Endometrial microvascular endothelial cells (primary cell): ENCODE measurements around the gene APBA1. TPM values are rescaled to one million over a fixed set of nuclear protein-coding genes. Genes with fewer than 3 reads are reported as not detected.
"Not testable (repeated sequence)": the region's sequence is repeated elsewhere in the genome, so short reads cannot be mapped to it uniquely, and the experiment has no call there.

ENCODE experiments used
- in situ Hi-C: cut with HindIII; loops from 2 replicates; pipeline ENCODE4 v1.10.0; 2017; ENCODE audit warnings: low sequenced_read_pairs, low pct_unique_long_range_greater_than_20kb; ENCODE audit errors: inconsistent ontology term
- total RNA-seq: library from RNA; depleted of rRNA; stranded (reverse); fragments of >200 nt; gene quantifications from one replicate; pipeline ENCODE4 v1.2.3, GENCODE V29; 2015; ENCODE audit errors: inconsistent ontology term

Gene APBA1
- total RNA-seq, 1 donor from 2014 or later = 8.3 TPM

DNA sequence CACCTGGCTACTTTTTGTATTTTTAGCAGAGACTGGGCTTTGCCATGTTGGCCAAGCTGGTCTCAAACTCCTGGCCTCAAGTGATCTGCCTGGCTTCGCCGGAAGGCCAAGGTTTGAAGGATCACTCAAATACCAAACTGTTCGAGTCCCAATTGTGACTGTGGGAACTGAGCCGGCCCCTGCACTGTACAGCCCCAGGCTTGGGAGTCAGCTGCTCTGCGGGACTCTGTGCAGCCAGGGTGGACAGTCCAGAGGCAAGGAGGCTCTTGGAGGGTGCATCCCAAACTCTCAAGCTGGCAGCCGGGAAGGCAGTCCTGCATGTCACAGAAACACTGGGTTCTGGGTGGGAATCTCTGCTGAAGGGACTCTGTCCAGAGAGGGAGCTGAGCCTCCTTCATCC lies 238.2 kb downstream of the APBA1 start:
- in situ Hi-C loops = no loop called here

DNA sequence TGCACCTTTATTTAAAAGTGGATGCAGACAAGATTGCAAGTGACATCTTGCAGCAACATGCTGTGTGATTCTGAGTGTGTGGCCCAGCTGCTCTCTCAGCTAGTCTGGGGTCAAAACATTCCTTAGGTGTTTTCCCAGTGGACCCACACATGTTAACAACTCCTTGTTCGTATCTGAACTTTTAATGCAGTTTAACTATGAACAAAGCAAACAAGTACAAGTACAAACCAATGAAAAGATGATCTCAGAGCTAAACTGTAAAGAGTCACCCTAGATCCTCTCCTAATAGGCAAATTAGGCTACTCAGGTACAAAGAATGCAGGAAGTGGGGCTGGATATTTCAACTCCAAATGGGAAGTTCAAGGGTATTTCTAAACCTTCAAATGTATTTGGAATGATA lies 238.8 kb downstream of the APBA1 start:
- in situ Hi-C loops = no loop called here

DNA sequence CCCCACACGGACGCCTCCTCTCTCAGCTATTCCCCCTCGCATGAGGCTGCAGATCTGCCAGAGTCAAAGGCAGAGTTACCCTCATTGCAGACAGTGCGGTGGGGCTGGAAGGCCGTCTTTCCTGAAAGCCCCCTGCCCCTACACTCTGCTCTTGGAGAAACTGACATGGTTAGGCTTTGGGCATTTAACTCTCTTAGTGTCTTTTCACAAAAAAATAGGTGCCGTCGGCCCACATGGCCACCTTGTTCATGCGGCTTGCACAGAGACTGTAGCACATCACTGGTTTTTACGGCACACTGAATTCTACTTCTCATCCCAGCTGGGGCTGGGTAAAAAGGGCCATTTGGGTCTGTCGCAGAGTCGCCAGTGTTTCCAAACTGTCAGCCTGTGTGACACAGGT lies 239.5 kb downstream of the APBA1 start:
- in situ Hi-C loops = no loop called here

DNA sequence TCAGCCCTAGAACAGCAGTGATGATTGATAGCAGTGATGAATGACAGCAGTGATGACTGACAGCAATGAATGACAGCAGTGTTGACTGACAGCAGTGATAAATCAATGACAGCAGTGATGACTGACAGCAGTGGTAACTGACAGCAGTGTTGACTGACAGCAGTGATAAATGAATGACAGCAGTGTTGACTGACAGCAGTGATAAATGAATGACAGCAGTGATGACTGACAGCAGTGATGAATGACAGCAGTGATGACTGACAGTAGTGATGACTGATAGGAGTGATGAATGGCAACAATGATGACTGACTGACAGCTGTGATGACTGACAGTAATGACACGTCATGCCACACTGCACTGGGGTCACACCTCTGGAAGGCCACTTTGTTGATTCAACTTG lies 240.4 kb downstream of the APBA1 start:
- in situ Hi-C loops = no loop called here

DNA sequence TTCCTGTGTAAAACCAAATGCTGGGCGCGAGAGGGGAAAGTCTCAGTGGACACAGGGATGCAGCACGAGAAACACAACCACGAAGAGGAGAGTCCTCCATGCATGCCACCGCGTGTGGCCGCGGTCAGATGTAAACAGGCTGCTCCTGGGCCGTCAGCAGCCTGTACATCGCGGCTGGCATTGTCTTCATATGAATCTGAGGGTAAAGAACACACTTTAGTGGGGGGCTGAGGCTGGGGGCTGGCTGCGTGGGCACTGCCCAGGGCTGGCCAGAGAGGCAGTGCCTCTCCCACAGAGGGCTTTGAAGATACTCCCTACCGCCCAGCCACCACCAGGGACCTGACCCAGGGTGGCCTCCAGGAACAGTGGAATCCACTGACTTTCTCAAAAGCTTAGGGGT lies 241.0 kb downstream of the APBA1 start:
- in situ Hi-C loops = no loop called here

DNA sequence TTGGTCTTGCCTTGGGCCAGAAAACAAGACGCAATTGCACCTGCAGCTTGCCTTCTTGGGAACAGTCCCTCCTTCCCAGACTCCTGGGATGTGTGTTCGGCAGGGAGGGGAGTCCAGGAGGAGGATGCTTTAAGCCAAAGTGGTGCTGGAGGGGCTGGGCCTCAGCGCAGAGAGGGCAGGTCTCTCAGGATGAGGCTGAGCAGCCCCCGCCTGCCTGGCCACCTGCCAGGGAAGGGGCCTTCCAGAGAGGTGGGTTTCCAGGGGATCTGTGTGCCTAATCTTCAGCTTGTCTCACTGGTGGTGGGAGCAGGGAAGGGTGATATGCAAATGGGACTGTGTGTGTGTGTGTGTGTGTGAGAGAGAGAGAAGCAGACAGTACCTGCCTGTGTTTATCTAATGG lies 242.0 kb downstream of the APBA1 start:
- in situ Hi-C loops = no loop called here

DNA sequence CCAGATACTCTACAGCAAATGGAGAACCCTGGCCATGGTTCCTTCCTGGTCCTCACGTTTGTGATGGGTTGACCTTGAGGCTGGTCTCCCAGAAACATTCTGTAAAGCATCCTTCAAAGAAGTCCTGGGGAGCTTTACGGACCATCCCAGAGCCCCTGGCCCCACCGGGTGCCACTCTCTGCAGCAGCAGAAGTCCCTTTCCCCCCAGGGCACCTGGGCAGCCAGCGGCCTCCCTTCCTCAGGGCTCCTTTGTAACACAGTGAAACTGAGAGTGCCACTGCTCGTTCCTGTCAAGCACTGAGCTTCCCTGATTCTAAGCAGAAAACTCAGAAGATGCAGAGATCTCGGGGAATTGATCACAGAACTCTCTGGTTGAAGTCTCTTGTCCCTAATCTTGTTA lies 242.9 kb downstream of the APBA1 start:
- in situ Hi-C loops = loop anchor here (10.0 kb wide), 1 partner anchor 126 kb away; no protein-coding TSS in a partner anchor

DNA sequence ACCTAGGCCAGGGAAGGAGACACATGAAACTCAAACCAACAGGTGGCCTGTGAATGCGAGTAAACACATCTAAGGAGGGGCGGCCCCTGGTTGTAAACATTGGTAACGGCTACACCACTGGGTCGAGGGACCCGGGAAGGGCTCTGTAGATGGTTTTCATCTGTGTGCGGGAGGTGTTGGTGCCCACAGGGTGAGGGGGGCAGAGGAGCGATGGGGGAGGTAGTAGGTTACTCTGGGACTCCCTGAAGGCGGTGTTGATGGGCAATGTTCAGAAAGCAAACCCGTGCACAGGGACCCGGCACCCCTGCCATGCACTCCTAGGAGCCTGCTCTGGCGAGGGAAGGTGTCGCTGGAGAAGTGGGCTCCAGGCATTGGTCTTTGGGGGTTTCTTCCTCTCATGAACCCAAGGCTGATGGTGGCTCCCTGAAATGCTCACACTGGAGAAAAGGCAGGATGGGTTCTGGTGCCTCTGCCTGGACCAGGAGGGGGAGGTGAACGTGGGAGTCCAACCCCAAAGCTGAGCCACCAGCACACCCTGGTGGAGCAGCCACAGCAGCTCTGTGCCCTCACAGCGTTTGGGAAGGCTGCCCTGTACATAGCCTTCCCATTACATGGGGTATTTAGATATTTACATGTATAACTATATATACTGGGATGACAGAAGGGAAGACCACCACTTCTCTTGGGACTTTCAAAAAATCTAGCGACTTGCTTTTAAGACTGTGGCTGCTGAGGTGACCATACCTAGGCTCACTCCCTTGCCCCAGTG lies 244.0 kb downstream of the APBA1 start:
- in situ Hi-C loops = loop anchor here (10.0 kb wide), 1 partner anchor 127 kb away; no protein-coding TSS in a partner anchor

DNA sequence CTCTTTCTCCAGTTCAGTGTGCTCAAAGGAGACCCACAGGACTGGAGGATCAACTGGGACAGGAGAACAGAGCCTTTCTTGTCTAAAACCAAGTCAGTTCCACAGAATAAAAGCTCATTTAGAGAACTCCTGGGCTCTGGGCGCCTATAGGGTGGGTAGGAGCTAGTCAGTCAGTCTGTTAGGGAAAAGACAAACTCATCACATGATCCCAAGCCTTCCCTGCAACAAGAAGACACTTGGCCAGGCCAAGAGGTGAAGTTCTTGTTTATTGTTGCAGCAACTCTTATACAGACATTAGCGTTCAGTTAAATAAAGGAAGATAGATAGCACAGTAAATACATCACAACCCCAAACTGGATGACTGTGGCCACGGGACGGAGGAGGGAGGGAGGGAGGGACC lies 244.9 kb downstream of the APBA1 start:
- in situ Hi-C loops = loop anchor here (10.0 kb wide), 1 partner anchor 128 kb away; no protein-coding TSS in a partner anchor

DNA sequence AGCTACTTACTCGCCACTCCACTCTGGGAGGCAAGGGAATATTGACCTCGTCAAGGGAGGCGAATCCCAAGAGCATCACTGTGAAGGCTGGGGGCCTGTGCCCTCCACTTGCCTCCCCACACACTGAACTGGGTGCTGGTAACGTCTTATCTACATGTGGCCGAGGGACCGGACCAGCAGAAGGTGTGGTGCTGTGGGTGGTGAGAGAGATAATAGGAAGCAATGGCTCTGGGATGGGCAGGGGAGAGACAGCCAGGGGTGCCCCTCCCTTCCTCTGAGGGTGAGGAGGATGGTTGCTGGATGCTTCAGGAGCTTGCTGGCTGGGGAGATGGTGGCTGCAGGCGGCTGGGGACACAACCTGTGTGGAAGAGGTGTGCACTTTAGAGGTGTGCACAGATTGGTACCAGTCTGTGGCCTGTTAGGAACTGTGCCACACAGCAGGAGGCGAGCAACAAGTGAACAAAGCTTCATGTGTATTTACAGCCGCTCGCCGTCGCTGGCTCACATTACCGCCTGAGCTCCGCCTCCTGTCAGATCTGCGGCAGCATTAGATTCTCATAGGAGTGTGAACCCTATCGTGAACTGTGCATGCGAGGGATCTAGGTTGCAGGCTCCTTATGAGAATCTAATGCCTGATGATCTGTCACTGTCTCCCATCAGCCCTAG lies 246.9 kb downstream of the APBA1 start:
- in situ Hi-C loops = loop anchor here (10.0 kb wide), 1 partner anchor 130 kb away; no protein-coding TSS in a partner anchor

DNA sequence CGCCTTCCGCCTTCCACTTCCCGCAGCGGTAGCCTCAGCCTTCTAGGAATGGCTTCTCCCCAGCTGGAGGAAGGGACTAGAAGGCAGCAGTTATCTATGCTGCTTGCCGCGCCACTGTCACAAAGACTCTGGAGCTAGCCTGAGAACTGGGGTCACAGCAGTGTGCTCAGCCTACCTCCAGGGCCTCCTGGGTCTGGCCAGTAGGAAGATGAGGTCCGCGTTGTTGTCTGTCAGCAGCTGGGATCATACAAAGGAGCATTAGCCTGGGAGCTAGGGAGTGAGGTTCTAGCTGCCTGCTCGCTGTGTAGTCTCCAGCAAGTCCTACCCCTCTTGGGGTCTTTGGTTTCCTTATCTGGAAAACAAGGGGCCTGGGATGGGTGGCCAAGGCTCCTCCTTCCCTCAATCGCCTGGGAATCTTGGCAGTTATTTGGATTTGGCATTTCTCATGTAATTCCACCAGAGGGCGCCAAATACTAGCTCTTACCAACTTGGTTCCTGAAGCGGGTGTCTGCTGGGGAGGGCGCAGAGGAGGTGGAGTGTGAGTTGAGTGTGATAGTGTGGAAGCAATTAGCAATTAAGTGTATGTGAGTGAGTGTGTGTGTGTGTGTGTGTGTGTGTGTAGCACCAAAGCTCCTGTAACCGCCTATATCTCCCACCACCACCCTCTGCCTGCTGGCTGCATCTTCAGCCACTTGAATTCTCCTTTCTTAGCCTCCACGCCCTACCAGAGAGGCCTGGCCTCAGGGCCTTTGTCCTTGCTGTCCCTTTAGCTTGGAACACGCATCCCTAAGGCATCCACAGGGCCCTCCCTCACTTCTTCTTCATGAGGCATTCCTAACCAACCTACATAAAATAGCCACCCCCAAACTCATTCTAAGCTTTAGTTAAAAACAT lies 250.0 kb downstream of the APBA1 start:
- in situ Hi-C loops = loop anchor here (10.0 kb wide), 1 partner anchor 133 kb away; no protein-coding TSS in a partner anchor

DNA sequence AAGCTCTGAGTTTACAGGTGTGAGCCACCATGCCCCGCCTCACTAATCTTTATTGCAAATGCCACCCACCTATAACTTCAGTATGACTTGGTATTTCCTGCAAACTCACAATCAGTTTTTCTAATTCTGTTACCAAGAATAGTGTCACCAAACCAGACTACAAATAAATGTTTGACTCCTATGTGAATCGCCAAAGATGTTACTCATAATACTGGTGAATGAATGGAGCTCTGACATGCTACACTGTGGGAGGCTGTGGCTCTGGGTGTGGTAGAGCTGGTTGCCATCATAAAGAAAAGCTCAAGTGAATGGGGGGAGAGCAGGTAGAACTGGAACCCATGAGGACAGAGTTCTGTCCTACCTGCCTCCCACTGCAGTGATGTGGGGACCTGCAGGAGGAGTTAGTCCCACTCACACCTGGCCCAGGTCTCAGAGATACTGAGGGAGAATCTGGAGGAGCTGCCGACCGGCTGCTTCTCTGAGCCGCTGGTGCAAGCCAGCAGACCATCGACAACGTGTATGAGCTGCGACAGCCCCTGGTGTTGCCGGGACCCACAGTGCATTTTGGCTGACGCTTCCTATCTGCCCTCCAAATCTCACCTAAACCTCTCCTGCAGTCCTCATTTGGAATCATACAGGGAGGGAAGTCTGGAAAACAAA lies 251.4 kb downstream of the APBA1 start:
- in situ Hi-C loops = loop anchor here (10.0 kb wide), 1 partner anchor 134 kb away; no protein-coding TSS in a partner anchor

DNA sequence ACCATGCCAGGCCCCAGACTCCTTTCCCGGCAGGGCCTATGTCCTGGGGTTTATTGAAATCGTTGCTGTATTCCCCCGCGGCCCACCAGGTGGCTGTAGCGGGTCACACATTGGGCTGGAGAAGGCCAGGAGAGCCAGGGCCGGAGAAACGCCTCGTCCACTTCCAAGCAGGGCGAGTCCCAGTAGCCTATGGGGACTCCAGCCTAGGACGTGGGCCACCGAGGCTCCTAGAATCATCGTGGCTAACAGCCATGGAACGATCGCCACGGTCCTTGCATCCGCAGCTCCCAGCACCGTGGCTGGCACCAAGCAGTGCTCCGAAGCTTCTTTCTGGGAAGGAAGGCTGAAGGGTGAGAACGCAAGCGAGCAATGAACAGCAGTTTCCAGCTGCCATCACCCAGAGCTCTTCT lies 259.4 kb downstream of the APBA1 start:
- in situ Hi-C loops = no loop called here

DNA sequence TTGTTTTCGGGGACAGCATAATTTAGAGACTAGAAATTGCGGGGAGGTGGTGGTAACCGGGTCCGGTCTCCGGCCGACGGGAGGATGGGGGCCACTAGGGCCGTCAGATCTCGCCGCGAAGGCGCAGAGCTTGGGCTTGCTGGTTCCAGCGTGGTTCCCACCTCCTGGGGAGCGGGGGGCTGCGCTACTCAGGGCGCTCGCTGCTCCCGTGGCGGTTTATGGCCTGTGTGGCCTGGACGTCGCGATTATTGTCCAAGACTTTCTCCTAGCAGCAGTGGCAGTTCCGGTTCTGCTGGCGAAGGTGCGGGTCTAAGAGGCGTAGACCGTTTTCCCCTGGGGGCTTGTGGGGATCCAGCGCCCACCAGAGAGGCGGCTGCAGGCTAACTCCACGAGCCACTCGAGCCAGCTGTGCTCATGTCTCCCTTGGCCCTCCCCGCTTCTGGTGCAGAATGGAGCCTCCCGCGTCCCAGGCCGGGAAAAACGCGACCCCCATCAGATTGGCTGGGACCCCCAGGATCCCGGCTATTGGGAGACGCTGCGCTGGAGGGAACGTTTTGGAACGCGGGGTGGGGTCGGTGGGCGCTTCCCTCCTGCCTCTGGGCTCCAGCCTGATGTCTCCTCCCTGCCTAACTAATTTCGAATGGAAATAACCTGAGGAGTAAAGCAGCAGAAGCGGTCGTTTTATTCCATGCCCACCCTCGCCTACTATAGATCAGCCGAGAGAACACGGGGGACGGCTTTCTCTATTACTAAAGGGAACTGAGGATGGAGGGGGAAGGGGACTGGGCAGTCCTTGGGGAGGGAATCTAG lies 260.0 kb downstream of the APBA1 start:
- in situ Hi-C loops = no loop called here

DNA sequence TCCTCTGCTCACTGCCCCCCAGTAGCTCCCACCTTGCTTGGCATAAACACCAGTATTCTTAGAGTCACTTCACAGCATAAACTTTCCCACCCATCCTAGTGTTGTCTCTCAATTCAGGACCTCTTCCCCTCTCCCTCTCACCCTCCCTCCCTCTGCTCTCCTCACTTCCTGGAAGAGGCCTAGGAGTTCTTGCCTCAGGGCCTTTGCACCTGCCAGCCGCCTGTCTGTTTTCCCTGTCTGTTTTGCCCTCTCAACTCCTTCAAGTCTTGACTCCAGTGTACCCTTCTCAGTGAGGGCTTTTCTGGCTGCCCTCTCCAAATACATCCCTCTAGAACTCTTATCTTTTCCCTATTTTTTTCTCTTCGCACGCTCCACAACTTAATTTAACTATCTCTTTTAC lies 260.9 kb downstream of the APBA1 start:
- in situ Hi-C loops = no loop called here

DNA sequence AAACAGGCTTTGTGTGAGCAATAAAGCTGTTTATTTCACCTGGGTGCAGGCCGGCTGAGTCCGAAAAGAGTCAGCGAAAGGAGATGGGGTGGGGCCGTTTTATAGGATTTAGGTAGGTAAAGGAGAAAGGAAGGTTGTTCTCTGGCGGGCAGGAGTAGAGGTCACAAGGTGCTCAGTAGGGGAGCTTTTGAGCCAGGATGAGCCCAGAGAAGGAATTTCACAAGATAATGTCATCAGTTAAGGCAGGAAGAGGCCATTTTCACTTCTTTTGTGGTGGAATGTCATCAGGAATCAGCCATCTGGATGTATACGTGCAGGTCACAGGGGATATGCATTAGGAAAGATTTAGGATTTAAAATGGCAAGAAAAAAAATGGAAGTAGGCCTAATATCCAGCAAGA lies 262.2 kb downstream of the APBA1 start:
- in situ Hi-C loops = not testable (repeated sequence)

DNA sequence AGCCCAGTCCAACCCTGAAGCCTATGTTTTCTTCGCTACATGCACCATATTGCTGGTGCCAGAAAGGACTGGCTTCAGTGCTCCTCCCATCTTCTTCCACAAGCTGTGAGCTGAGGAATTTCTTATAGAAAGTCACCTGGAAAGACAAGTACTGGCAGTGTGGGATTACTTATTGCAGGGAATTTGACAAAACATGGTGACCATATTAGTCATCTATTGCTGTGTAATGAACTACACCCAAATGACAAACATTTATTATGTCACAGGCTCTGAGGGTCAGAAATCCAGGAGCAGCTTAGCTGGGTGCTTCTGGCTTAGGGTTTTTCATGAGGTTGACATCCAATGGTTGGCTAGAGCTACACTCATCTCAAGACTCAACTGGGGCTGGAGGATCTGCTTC lies 271.7 kb downstream of the APBA1 start:
- in situ Hi-C loops = no loop called here
